Measurements from ENCODE around the gene PARM1.

PARM1 gene

GRCh38 chr4:74950200-74950599, 17.3 kb downstream of the PARM1 start:
- no peak overlapping the region for H3K27ac ChIP-seq
- TF ChIP-seq, protein P1, sequence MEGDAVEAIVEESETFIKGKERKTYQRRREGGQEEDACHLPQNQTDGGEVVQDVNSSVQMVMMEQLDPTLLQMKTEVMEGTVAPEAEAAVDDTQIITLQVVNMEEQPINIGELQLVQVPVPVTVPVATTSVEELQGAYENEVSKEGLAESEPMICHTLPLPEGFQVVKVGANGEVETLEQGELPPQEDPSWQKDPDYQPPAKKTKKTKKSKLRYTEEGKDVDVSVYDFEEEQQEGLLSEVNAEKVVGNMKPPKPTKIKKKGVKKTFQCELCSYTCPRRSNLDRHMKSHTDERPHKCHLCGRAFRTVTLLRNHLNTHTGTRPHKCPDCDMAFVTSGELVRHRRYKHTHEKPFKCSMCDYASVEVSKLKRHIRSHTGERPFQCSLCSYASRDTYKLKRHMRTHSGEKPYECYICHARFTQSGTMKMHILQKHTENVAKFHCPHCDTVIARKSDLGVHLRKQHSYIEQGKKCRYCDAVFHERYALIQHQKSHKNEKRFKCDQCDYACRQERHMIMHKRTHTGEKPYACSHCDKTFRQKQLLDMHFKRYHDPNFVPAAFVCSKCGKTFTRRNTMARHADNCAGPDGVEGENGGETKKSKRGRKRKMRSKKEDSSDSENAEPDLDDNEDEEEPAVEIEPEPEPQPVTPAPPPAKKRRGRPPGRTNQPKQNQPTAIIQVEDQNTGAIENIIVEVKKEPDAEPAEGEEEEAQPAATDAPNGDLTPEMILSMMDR (conservative IDR thresholded peaks at IDR 0.05), result no peak

- no peak overlapping the region for H3K27ac ChIP-seq
- TF ChIP-seq, protein P1 (conservative IDR thresholded peaks at IDR 0.05), result no peak
Measured at GRCh38 chr4:74950882-74951281, 18.0 kb downstream of the PARM1 start.

DNA sequence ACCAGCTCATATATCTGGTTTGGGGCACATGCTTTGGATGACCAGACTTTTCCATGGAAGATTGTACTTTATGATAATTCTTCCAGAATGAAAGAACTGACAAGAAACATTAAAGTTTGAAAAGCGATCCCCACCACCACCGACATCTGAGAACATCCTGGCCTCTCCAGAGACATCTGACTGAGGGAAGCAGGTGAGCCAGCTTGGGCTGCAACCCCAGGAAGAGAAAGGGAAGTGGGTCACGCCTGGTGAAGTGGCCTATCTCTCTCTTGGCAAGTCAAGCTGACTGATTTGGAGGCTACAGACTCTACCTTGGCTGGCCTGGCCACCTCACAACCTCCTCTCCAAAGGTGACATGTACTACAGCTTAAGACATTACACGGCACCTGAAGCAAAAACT, 20.7 kb downstream of the PARM1 start:
- TF ChIP-seq, protein P1 (conservative IDR thresholded peaks at IDR 0.05), result no peak
- H3K27ac ChIP-seq, result no peak overlapping the region

- TF ChIP-seq, protein P1 (conservative IDR thresholded peaks at IDR 0.05), result no peak
- no peak overlapping the region for H3K27ac ChIP-seq
Measured at GRCh38 chr4:74958881-74959280, 26.0 kb downstream of the PARM1 start.

DNA sequence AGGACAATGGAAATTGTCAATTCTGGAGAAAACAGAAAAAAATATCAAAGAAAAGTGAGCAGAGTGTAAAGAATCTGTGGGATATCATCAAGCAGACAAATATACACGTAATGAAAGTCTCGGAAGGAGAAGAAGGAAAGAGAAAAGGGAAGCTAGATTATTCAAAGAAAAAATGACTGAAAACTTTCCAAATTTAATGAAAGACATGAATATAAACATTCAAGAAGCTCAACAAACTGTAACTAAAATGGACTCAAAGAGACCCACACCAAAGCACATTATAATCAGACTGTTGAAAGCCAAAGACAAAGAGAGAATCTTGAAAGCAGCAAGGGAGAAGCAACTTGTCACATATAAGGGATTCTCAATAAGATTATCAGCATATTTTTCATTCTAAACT, 28.3 kb downstream of the PARM1 start:
- TF ChIP-seq, protein P1 (conservative IDR thresholded peaks at IDR 0.05), result no peak

GRCh38 chr4:74962584-74962983, 29.7 kb downstream of the PARM1 start:
- no peak overlapping the region for H3K27ac ChIP-seq
- TF ChIP-seq, protein P1 (conservative IDR thresholded peaks at IDR 0.05), result no peak

More for the DNA sequence above, 28.3 kb downstream of the PARM1 start:
- H3K27ac ChIP-seq, result no peak overlapping the region

GRCh38 chr4:74964311-74964710, 31.4 kb downstream of the PARM1 start:
- H3K27ac ChIP-seq, result no peak overlapping the region
- TF ChIP-seq, protein P1 (conservative IDR thresholded peaks at IDR 0.05), result no peak

- TF ChIP-seq, protein P1 (conservative IDR thresholded peaks at IDR 0.05), result no peak
- no peak overlapping the region for H3K27ac ChIP-seq
Measured at GRCh38 chr4:74967324-74967723, 34.4 kb downstream of the PARM1 start.

Data from VCaP (cell line).